H1 (cell line): ENCODE results near the gene CBFB.

Experiments used
- CEBPB ChIP-seq: IDR thresholded peaks from 2 replicates; pipeline ENCODE4 v1.6.1; 2012; ENCODE audit warnings: low read depth, low read length
- CTCF ChIP-seq, 3 experiments: IDR thresholded peaks; 1 replicate in 2 of 3; 2 replicates in 1 of 3; pipeline versions ENCODE4 v1.5.1 to v1.6.1; 2011; ENCODE audit warnings: low read length in 3 of 3, mild to moderate bottlenecking in 3 of 3, inconsistent platforms in 2 of 3, low read depth in 1 of 3, moderate library complexity in 1 of 3; ENCODE audit not compliant: insufficient read depth in 1 of 3; ENCODE audit errors: control extremely low read depth in 1 of 3
- EZH2 ChIP-seq: fragments of 200-600 bp; sonication (generic); IDR thresholded peaks from 2 replicates; pipeline ENCODE4 v1.7.1; 2012; ENCODE audit warnings: low read depth, mild to moderate bottlenecking, moderate library complexity, low read length, inconsistent platforms; ENCODE audit not compliant: severe bottlenecking
- FOSL1 ChIP-seq: IDR thresholded peaks from 2 replicates; pipeline ENCODE4 v1.6.1; 2011; ENCODE audit warnings: mild to moderate bottlenecking, low read depth, low read length, moderate library complexity; ENCODE audit not compliant: insufficient read depth
- MAX ChIP-seq: IDR thresholded peaks from 2 replicates; pipeline ENCODE4 v1.6.1; 2012; ENCODE audit warnings: inconsistent platforms
- RAD21 ChIP-seq, 2 experiments: IDR thresholded peaks in 1 of 2; conservative IDR thresholded peaks in 1 of 2; 2 replicates each; pipeline ENCODE4 v1.6.1; 2011; ENCODE audit warnings: low read depth in 2 of 2, low read length in 2 of 2, improper control_type of control experiment in 1 of 2, inconsistent platforms in 1 of 2, mild to moderate bottlenecking in 1 of 2, moderate library complexity in 1 of 2
- SIN3A ChIP-seq, 2 experiments: IDR thresholded peaks in 1 of 2; conservative IDR thresholded peaks in 1 of 2; 2 replicates each; pipeline ENCODE4 v1.6.1; 2011 to 2012; ENCODE audit warnings: low read length in 2 of 2, improper control_type of control experiment in 1 of 2, low read depth in 1 of 2, mild to moderate bottlenecking in 1 of 2
- TEAD4 ChIP-seq: IDR thresholded peaks from 2 replicates; pipeline ENCODE4 v1.6.1; 2012; ENCODE audit warnings: low read depth, low read length, inconsistent platforms, mixed read lengths
- USF2 ChIP-seq: IDR thresholded peaks from 2 replicates; pipeline ENCODE4 v1.6.1; 2011; ENCODE audit warnings: low read length, improper control_type of control experiment

- TF ChIP-seq SIN3A (conservative IDR thresholded peaks at IDR 0.05 in 1 of 2, IDR thresholded peaks at IDR 0.05 in 1 of 2; ENCODE audit: low read depth in 1 of 2, low read length in 2 of 2), result no peak
- no peak for TF ChIP-seq CTCF (IDR thresholded peaks at IDR 0.05; ENCODE audit: control extremely low read depth in 1 of 3, insufficient read depth in 1 of 3, low read depth in 1 of 3, low read length in 3 of 3)
- TF ChIP-seq MAX, result no peak
- TF ChIP-seq RAD21 (IDR thresholded peaks at IDR 0.05 in 1 of 2, conservative IDR thresholded peaks at IDR 0.05 in 1 of 2; ENCODE audit: low read depth in 2 of 2, low read length in 2 of 2), result no peak
- TF ChIP-seq TEAD4, result no peak
- TF ChIP-seq CEBPB, result no peak
- no peak for TF ChIP-seq FOSL1
- TF ChIP-seq USF2, result no peak
- no peak for TF ChIP-seq EZH2
Measured at GRCh38 chr16:67022531-67023214, 6.3 kb upstream of the CBFB start.
